ENCODE measurements around the gene LKAAEAR1. TPM values are rescaled to one million over a fixed set of nuclear protein-coding genes. Genes with fewer than 3 reads are reported as not detected.

Gene LKAAEAR1
- total and polyA plus RNA-seq, 9 of the 15 experiments (the other 6 are each of a cell fraction or from before 2014, with no cell fraction given): not detected

- TF ChIP-seq YY1 (IDR thresholded peaks at IDR 0.05; ENCODE audit: borderline replicate concordance in 1 of 3, control insufficient read depth in 1 of 3, extremely low read depth in 1 of 3, insufficient read depth in 3 of 3, insufficient read length in 1 of 3, insufficient replicate concordance in 2 of 3, low read depth in 1 of 3, low read length in 2 of 3) (peak in 2 of 3 experiments; percentile 31 to 39), NELFE (IDR thresholded peaks at IDR 0.05; ENCODE audit: insufficient read depth, insufficient read length) (no peak), HDAC1 (IDR thresholded peaks at IDR 0.05) (0 out of 4 replicates have a peak, but pooled peaks of 1 of the 2 experiments have one; percentile 10), TFAP4 (CRISPR knock-in tag; IDR thresholded peaks at IDR 0.05; ENCODE audit: borderline replicate concordance) (peak; percentile 60; the same call in 1 of the 2 replicates), CTCF (IDR thresholded peaks at IDR 0.05 in 2 of 3, conservative IDR thresholded peaks at IDR 0.05 in 1 of 3; ENCODE audit: insufficient read depth in 2 of 3, low read depth in 1 of 3, low read length in 3 of 3) (peak; percentile 64 to 90 (median 75)), HMGN3 (IDR thresholded peaks at IDR 0.05; ENCODE audit: borderline replicate concordance, extremely low read depth, insufficient read length, low read depth, low read length) (peak; percentile 40), NFE2 (IDR thresholded peaks at IDR 0.05; ENCODE audit: low read depth) (no peak), NUFIP1 (IDR thresholded peaks at IDR 0.05; ENCODE audit: partially characterized antibody) (no peak), ZNF431 (CRISPR knock-in tag; IDR thresholded peaks at IDR 0.05) (0 out of 2 replicates have a peak, but pooled peaks have one; percentile 16), VEZF1 (CRISPR knock-in tag; IDR thresholded peaks at IDR 0.05) (peak; percentile 47), HNRNPUL1 (IDR thresholded peaks at IDR 0.05; ENCODE audit: low read length) (no peak), REST (IDR thresholded peaks at IDR 0.05; ENCODE audit: borderline replicate concordance) (peak; percentile 55), REST (CRISPR knock-in tag; IDR thresholded peaks at IDR 0.05; ENCODE audit: low read depth) (no peak), NRF1 (conservative IDR thresholded peaks at IDR 0.05 in 1 of 2, IDR thresholded peaks at IDR 0.05 in 1 of 2) (peak; percentile 21 to 29; a peak in 2 of 4 replicates)
Measured at GRCh38 chr20:64083378-64083803, 807 bp downstream of the LKAAEAR1 start (continued).

Data from K562 (cell line).